ENCODE data around the gene ATAD3B. TPM values are rescaled to one million over a fixed set of nuclear protein-coding genes. Genes with fewer than 3 reads are reported as not detected.
A peak's percentile ranks its signal among the peaks of the same experiment; 100 is the strongest.

Gene ATAD3B
- total RNA-seq, 1 experiment from 2014 or later, result 33.8 TPM

DNA sequence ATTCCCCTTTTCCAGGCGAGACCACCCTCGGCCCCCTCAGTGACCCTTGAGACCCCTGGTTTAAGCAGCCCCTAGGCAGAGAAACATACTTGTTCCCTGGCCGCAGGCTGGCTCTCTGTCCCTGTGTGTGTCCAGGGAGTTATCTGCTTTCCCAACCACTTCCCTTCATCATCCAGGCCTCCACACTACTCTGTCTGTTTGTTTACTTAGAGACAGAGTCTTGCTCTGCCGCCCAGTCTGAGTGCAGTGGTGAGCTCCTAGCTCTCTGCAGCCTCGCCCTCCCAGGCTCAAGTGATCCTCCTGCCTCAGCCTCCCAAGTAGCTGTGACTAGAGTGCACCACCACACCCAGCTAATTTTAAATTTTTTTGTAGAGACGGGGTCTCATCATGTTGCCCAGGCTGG, 41.9 kb upstream of the ATAD3B start:
- Histone ChIP-seq H3K36me3 (no peaks in the 10 kb centered on the region), H3K27ac (no peak overlapping the region), H3K4me3 (no peak overlapping the region), H3K27me3 (replicated peaks) (no peaks in the 10 kb centered on the region; the same call in 1 of the 2 replicates), H3K9me3 (replicated peaks) (no peaks in the 10 kb centered on the region), H3K4me1 (replicated peaks) (peaks cover 3% of the 10 kb centered on the region; the same call in 1 of the 2 replicates)
- DNase-seq (ENCODE audit: low read depth in 1 of 2, low spot score in 2 of 2), result no peak

- no peaks in the 10 kb centered on the region; the same call in 1 of the 2 replicates for H3K27me3 ChIP-seq (replicated peaks)
- peaks cover 4% of the 10 kb centered on the region for H3K4me1 ChIP-seq (replicated peaks)
- no peaks in the 10 kb centered on the region for H3K9me3 ChIP-seq (replicated peaks)
- H3K27ac ChIP-seq, result no peak overlapping the region
- no peaks in the 10 kb centered on the region for H3K36me3 ChIP-seq
- peak in 1 of 2 experiments; percentile 43 for DNase-seq (ENCODE audit: low read depth in 1 of 2, low spot score in 2 of 2)
- H3K4me3 ChIP-seq, result no peak overlapping the region
These were observed 41.2 kb upstream of the ATAD3B start for GRCh38 chr1:1430114-1430982.

GRCh38 chr1:1430992-1431844, 40.3 kb upstream of the ATAD3B start:
- DNase-seq (ENCODE audit: low read depth in 1 of 2, low spot score in 2 of 2), result no peak
- Histone ChIP-seq H3K4me1 (replicated peaks) (peaks cover 7% of the 10 kb centered on the region), H3K9me3 (replicated peaks) (no peaks in the 10 kb centered on the region), H3K4me3 (no peak overlapping the region), H3K36me3 (no peaks in the 10 kb centered on the region), H3K27me3 (replicated peaks) (no peaks in the 10 kb centered on the region; the same call in 1 of the 2 replicates), H3K27ac (no peak overlapping the region)

DNA sequence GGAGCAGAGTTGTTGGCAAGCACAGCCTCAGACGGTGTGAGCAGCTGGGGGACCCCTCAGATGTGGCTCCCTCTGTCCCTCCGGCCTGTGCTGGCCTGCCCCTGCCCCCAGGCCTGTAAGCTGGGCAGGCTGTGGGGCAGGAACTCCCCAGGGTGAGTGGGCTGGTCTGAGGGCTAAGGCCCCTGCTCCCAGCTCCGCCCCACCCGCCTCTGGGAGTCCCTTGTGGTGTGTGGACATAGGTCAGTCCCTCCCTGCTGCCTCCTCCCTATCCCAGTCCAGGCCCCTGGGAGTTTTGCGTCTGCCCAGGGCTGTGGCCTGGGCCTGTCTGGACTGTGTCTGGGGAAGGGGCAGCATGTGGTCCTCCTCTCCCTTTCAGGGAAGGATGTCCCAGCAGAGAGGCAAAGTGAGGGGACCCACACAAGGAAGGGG, 39.7 kb upstream of the ATAD3B start:
- peaks cover 7% of the 10 kb centered on the region for H3K4me1 ChIP-seq (replicated peaks)
- peaks cover 3% of the 10 kb centered on the region; the same call in 1 of the 2 replicates for H3K27me3 ChIP-seq (replicated peaks)
- H3K36me3 ChIP-seq, result no peaks in the 10 kb centered on the region
- no peak overlapping the region for H3K4me3 ChIP-seq
- H3K9me3 ChIP-seq (replicated peaks), result no peaks in the 10 kb centered on the region
- H3K27ac ChIP-seq, result no peak overlapping the region
- no peak for DNase-seq (ENCODE audit: low read depth in 1 of 2, low spot score in 2 of 2)

- no peak overlapping the region for H3K4me3 ChIP-seq
- no peaks in the 10 kb centered on the region for H3K36me3 ChIP-seq
- DNase-seq (ENCODE audit: low read depth in 1 of 2, low spot score in 2 of 2), result peak in 1 of 2 experiments; percentile 44
- H3K4me1 ChIP-seq (replicated peaks), result peaks cover 7% of the 10 kb centered on the region
- peaks cover 3% of the 10 kb centered on the region for H3K27me3 ChIP-seq (replicated peaks)
- H3K27ac ChIP-seq, result no peak overlapping the region
- H3K9me3 ChIP-seq (replicated peaks), result no peaks in the 10 kb centered on the region
These were observed 39.2 kb upstream of the ATAD3B start for GRCh38 chr1:1432274-1432950.

DNA sequence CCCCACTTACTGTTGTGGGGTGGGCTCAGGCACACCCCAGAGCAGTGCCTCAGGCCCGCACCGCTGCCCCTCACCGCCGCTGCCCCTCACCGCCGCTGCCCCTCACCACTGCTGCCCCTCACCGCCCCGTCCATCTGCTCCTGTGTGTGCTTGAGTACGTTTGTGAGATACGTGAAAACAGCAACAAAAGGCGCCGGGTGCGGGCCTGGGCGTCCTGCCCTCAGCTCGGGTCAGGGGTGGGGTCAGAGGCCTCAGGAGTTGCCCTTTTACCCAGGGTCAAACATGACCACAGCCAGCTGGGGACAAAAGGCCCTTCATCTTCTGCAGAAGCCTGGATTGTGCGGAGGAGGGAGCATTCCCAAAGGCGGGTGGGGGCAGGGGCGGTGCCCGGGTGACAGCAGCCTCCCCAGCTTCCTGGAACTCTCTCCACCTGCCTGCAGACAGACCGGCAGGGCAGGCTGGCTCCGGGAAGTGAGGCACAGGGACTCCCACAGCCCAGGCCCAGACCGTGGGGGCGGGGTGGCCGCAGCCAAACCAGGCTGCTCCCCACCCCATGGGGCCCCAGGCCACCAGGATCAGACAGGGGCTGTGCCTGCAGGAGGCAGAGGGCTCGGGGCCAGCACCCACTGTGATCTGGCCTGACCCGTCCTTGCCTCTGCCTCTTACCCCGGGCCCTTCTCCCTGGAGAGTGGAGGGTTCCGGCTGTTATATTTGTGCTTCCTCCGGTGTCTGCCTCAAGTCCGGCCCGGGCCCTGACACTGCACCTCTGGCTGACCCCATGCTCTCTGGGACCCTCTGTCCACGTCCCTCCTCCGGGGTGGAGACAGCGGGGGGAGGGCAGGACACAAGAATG, 38.4 kb upstream of the ATAD3B start:
- DNase-seq (ENCODE audit: low read depth in 1 of 2, low spot score in 2 of 2), result peak in 1 of 2 experiments; percentile 42

DNA sequence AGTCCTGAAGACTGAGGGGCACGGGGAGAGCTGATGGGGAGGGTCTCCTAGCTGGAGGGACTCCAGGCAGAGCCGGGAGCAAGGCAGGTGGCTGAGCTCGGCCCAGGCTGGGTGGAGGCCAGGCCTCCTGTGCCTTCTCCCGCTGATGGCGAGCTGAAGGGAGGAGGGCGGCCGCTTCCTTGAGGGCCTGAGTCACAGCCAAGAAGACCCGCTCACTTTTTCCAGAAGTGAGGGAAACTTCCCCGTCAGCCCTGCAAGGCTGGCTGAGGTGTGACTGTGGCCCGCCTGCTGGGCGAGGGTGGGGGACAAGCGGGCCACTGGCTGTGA, 37.8 kb upstream of the ATAD3B start:
- peaks cover 3% of the 10 kb centered on the region for H3K27me3 ChIP-seq (replicated peaks)
- H3K9me3 ChIP-seq (replicated peaks), result no peaks in the 10 kb centered on the region
- no peaks in the 10 kb centered on the region for H3K36me3 ChIP-seq
- H3K4me1 ChIP-seq (replicated peaks), result peaks cover 7% of the 10 kb centered on the region
- DNase-seq (ENCODE audit: low read depth in 1 of 2, low spot score in 2 of 2), result no peak
- no peak overlapping the region for H3K27ac ChIP-seq
- no peak overlapping the region for H3K4me3 ChIP-seq

More for the DNA sequence above, 38.4 kb upstream of the ATAD3B start:
- H3K9me3 ChIP-seq (replicated peaks), result no peaks in the 10 kb centered on the region
- H3K27ac ChIP-seq, result no peak overlapping the region
- H3K27me3 ChIP-seq (replicated peaks), result peaks cover 3% of the 10 kb centered on the region
- no peaks in the 10 kb centered on the region for H3K36me3 ChIP-seq
- no peak overlapping the region for H3K4me3 ChIP-seq
- peaks cover 7% of the 10 kb centered on the region for H3K4me1 ChIP-seq (replicated peaks)

DNA sequence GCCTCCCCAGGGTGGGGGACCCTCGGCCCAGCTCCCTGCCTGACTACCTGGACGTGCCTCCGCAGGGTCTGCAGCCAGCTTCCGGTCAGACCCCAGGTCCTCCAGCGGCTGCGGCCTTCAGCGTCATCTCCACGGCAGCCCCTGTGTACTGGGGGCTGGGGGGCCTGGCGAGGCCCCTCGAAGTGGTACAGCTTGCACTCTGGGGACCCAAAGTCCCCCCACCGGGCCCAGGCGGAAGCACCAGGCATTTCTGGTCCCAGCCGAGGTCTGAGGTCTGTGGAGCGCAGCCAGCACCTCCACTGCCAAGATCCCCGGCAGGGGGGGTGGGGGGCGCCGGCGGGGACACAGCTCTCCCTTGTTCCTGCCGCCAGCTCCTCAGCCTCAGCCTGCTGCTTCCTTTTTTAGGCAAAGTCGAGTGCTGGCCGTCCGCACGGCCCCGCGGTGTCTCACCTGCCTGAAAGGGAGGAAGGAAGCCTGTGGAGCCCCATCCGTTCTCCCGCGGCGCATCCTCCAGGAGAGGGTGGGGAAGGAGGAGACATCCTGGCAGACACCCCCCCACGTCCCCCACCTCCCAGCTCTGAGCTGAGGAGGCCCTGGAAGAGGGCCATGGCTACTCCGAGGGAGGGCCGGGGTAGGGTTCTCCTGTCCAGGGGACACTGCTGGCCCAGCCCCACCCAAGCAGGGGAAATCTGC, 37.3 kb upstream of the ATAD3B start:
- Histone ChIP-seq H3K9me3 (replicated peaks) (no peaks in the 10 kb centered on the region), H3K27me3 (replicated peaks) (peaks cover 3% of the 10 kb centered on the region), H3K4me1 (replicated peaks) (peaks cover 7% of the 10 kb centered on the region), H3K27ac (no peak overlapping the region), H3K36me3 (no peaks in the 10 kb centered on the region), H3K4me3 (no peak overlapping the region)
- DNase-seq (ENCODE audit: low read depth in 1 of 2, low spot score in 2 of 2), result peak in 1 of 2 experiments; percentile 44

DNA sequence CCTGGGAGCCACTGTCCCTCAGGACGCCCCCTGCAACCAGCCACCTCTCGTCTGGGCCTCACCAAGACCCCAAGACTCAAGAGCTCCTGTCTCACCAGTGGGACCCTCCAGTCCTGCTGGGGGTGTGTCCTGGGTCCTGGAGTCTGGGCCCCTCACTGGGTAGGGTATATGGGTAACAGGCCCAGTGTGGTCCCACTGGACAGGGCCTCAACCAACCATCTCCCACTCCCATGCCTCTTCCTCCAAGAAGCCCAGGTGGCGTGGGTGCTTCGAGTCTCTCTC, 36.8 kb upstream of the ATAD3B start:
- Histone ChIP-seq H3K9me3 (replicated peaks) (no peaks in the 10 kb centered on the region), H3K36me3 (no peaks in the 10 kb centered on the region), H3K4me3 (no peak overlapping the region), H3K27ac (no peak overlapping the region), H3K27me3 (replicated peaks) (peaks cover 3% of the 10 kb centered on the region), H3K4me1 (replicated peaks) (peaks cover 4% of the 10 kb centered on the region)
- no peak for DNase-seq (ENCODE audit: low read depth in 1 of 2, low spot score in 2 of 2)

GRCh38 chr1:1435106-1435903, 36.3 kb upstream of the ATAD3B start, which contains the start of gene VWA1:
Gene VWA1 (plus strand): TSS chr1:1435690. CDS start chr1:1435749, 59 bp downstream.
- peak in 1 of 2 experiments; percentile 47 for DNase-seq (ENCODE audit: low read depth in 1 of 2, low spot score in 2 of 2)
- no peaks in the 10 kb centered on the region for H3K36me3 ChIP-seq
- peaks cover 3% of the 10 kb centered on the region for H3K27me3 ChIP-seq (replicated peaks)
- H3K9me3 ChIP-seq (replicated peaks), result no peaks in the 10 kb centered on the region
- H3K4me1 ChIP-seq (replicated peaks), result peaks cover 4% of the 10 kb centered on the region
- H3K4me3 ChIP-seq, result no peak within 1 kb of the TSS
- no peak within 1 kb of the TSS for H3K27ac ChIP-seq

- Histone ChIP-seq H3K4me3 (no peak overlapping the region), H3K36me3 (no peaks in the 10 kb centered on the region), H3K4me1 (replicated peaks) (peaks cover 6% of the 10 kb centered on the region), H3K9me3 (replicated peaks) (no peaks in the 10 kb centered on the region), H3K27me3 (replicated peaks) (peaks cover 3% of the 10 kb centered on the region), H3K27ac (no peak overlapping the region)
- no peak for DNase-seq (ENCODE audit: low read depth in 1 of 2, low spot score in 2 of 2)
These were observed 35.5 kb upstream of the ATAD3B start for GRCh38 chr1:1435911-1436629.
